ENCODE measurements around the gene NTN1.

Gene NTN1

GRCh38 chr17:9244066-9245052, 223.0 kb downstream of the NTN1 start:
- no peak for DNase-seq (ENCODE audit: low spot score)
- TF ChIP-seq CTCF (IDR thresholded peaks at IDR 0.05; ENCODE audit: extremely low read depth, missing control alignments) = no peak

- DNase-seq (ENCODE audit: low spot score) = no peak
- TF ChIP-seq CTCF (IDR thresholded peaks at IDR 0.05; ENCODE audit: extremely low read depth, missing control alignments) = no peak
Observed at GRCh38 chr17:9247401-9247938, 226.2 kb downstream of the NTN1 start.

- no peak for TF ChIP-seq CTCF (IDR thresholded peaks at IDR 0.05; ENCODE audit: extremely low read depth, missing control alignments)
- DNase-seq (ENCODE audit: low spot score) = no peak
Observed at GRCh38 chr17:9249245-9249953, 228.1 kb downstream of the NTN1 start.

- DNase-seq (ENCODE audit: low spot score) = no peak
- TF ChIP-seq CTCF (IDR thresholded peaks at IDR 0.05; ENCODE audit: extremely low read depth, missing control alignments) = no peak
Observed at GRCh38 chr17:9251273-9251672, 230.0 kb downstream of the NTN1 start.

- TF ChIP-seq CTCF (IDR thresholded peaks at IDR 0.05; ENCODE audit: extremely low read depth, missing control alignments) = no peak
- no peak for DNase-seq (ENCODE audit: low spot score)
Observed at GRCh38 chr17:9253308-9253707, 232.0 kb downstream of the NTN1 start.

GRCh38 chr17:9254841-9255240, 233.5 kb downstream of the NTN1 start:
- no peak for DNase-seq (ENCODE audit: low spot score)
- no peak for TF ChIP-seq CTCF (IDR thresholded peaks at IDR 0.05; ENCODE audit: extremely low read depth, missing control alignments)

GRCh38 chr17:9255833-9256232, 234.5 kb downstream of the NTN1 start:
- DNase-seq (ENCODE audit: low spot score) = no peak
- no peak for TF ChIP-seq CTCF (IDR thresholded peaks at IDR 0.05; ENCODE audit: extremely low read depth, missing control alignments)

Data from GM20000 (cell line).